Measurements from ENCODE around the gene WDR83.
"Not testable (repeated sequence)": the region's sequence is repeated elsewhere in the genome, so short reads cannot be mapped to it uniquely, and the experiment has no call there.

The WDR83 gene

DNA sequence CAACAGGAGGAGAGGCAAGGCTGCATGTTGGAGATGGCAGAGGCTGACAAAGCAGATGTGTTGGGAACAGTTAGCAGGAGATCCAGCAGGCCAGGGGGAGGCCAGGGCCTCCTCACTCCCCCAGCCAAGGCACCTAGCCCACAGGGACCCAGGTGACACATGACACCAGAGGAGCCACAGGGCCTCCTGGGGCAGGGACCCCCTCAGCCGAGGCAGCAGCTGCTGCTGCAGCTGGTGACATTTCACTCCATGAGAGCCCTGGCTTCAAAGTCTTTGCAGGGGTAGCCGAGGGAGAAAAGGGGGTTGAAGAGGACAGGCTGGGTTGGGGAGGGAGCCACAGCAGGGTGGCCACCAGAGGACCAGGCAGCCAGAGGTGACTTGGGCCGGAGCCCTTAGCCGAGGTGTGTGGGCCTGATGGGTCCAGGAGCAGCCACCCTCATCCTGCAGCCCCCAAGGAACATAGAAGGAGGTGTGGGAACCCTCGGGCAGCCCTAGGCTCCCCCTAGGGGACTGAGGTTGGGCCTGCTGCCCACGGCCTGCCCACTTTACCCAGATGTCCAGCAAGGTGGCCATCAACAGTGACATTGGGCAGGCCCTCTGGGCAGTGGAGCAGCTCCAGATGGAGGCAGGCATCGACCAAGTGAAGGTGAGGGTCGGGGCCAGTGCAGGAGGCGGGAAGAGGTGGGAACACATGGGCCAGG, 21.0 kb downstream of the WDR83 start, which contains the start of gene GNG14:
Gene GNG14, plus strand, starts transcription at position 503 of the 701 bp plus-strand sequence. Its CDS starts 51 bp downstream, at position 554.
- no peak for DNase-seq

DNA sequence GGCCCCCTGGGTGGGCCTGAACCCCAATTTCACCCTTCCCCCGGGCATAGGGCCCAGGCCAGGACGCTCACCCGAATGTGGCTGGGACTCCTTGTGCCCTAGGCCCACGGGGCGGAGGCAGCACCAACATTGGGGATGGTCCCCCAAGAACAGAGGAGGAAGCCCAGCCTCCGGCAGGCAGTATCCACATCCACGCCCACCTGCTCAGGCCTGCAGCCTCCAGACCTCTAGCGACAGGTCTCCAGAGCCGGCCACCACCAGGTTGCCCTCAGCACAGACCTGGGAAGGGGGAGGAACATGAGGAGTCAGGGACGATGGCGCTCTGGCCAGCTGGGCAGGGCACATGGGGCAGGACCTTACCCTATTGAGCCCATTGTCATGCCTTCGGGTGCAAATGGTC, 22.4 kb downstream of the WDR83 start:
- no peak for DNase-seq

DNA sequence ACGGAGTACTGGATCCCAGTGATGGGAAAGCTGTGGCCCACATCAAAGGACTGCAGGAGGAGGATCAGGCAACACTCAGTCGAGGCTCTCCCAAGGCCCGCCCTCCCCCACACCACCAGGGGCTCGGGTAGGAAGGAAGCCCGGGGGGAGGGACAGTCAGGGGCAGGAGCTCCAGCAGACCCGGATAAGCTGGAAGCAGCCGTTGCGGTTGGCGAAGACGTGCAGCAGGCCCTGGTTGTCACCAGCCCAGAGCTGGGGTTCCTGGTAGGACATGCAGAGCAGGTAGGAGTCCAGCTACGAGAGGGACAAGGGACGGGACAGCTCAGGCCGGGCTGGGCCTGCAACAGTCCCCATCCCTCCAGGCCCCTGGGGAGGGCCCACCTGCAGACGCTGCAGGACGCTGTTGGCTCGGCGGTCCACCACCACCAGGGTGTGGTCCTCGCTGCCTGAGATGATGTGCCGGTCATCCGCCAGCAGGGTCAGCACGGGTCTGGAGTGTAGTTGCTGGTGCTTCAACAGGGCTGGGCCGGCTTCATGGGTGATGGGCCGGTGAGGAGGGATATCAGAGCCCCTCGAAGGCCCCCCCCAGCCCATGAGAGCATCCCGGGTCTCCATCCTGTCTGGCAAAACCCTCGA, 23.1 kb downstream of the WDR83 start:
- DNase-seq, result no peak

DNA sequence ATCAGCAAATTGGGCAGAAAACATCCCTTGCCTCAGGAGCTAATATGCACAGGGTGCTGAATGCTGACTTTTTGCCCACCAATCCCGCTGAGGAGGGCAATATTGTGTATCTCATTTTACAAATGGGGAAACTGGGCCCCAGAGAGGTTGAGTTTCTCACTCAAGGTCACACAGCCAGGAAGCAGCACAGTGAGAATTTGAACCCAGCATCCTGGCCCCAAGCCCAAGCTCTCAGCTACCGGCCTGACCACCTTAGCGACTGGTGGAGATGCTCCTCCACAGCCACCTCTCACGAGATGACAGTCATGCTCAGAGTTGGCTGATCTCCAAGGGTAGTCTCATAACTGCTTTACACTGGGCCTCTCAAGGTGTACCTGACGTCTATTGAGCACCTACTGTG, 26.4 kb downstream of the WDR83 start:
- DNase-seq, result no peak

DNA sequence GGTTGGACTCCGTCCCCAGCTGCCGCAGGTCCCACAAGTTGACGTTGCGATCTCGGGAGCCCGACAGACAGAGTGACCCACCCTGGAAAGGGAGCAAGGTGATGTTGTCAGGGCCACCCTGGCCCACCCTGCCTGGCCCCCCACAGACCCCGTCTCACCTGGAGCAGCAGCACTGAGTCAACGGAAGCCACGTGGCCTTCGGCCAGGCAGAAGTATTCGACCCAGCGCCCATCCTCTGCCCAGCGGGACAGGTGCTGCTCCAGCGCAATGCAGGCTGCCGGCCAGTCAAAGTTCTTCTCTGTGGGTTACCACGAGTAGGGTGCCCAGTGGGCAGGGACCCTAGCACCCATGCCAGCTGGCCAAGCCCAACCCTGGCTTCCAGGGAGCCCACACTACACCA, 28.0 kb downstream of the WDR83 start:
- DNase-seq, result no peak

DNA sequence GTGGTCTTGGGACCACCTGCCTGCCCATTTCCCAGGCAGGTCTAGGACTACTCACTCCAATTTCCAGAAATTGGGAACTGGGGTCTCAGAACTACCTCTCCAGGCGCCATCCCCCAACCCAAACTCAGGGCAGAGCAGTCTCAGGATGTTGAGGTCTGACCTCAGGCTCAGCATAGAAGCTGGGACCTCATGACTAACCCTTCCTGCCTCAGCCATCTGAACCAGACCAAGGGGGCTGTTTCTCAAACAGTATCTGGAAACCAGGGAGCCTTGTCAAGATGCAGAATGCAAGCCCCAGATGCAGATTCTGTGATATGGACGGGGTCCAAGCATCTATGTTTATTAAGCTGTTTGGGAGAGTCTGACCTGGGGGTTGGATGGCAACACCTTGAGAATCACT, 28.5 kb downstream of the WDR83 start:
- DNase-seq, result no peak

GRCh38 chr19:12695514-12695913, 28.9 kb downstream of the WDR83 start:
- no peak for DNase-seq

- no peak for DNase-seq
Measured at GRCh38 chr19:12695997-12696365, 29.4 kb downstream of the WDR83 start.

DNA sequence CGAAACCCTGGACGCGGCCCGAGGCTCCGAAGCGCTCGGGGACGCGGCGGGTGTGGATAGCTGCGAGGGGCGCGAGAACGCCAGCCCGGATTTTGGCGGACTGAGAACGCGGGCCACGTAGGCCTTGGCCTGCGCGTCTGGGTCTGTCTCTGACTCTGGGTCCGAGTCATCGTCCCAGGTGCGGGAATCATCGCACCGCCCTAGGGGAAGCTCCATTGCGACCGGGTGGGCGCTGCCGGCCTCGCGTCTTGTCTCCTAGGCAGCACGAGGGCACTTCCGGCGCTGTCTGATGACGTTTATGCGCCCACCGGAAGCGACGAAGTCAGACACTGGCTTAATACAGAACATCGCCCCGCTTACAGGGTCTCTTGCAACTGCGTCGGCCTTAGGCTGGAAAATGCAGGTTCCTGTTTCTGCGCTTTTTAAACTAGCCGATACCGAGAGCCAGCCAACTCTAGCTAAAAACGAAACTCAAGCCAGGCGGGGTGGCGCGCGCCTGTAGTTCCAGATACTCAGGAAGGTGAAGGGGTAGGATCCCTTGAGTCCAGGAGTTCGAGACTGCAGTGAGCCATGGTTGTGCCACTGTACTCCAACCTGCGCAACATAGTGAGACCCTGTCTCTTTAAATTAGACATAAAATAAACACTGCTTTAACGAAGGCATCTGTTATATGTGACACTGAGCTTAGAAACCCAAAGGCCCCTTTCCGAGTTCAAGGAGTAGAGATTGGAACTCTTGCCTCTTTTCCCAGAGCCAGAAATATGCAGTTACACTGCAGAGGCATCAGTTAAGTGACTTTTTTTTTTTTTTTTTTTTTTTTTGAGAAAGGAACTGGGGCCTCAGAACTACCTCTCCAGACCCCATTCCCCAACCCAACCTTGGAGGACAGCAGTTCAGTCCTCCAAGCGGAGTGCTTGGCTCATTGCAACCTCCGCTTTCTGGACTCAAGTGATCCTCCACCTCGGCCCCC, 30.0 kb downstream of the WDR83 start, which contains the start of gene FBXW9:
Gene FBXW9, minus strand, starts transcription at position 266 of the 970 bp plus-strand sequence. Its CDS starts 50 bp downstream, at position 216.
- DNase-seq, result peak; percentile 75

DNA sequence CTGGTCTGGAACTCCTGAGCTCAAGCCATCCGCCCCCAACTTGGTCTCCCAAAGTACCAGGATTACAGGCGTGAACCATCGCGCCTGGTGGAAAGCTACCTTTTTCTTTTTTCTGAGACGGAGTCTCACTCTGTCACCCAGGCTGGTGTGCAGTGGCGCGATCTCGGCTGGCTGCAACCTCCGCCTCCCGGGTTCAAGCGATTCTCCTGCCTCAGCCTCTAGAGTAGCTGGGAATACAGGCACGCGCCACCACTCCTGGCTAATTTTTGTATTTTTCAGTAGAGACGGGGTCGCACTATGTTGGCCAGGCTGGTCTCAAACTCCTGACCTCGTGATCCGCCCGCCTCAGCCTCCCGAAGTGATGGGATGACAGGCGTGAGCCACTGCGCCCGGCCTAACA, 30.8 kb downstream of the WDR83 start:
- not testable (repeated sequence) for DNase-seq

- DNase-seq, result no peak
Measured at GRCh38 chr19:12698138-12698537, 31.5 kb downstream of the WDR83 start.

GRCh38 chr19:12701596-12702282, 35.1 kb downstream of the WDR83 start:
- no peak for DNase-seq

GRCh38 chr19:12703046-12703445, 36.4 kb downstream of the WDR83 start:
- DNase-seq, result no peak

DNA sequence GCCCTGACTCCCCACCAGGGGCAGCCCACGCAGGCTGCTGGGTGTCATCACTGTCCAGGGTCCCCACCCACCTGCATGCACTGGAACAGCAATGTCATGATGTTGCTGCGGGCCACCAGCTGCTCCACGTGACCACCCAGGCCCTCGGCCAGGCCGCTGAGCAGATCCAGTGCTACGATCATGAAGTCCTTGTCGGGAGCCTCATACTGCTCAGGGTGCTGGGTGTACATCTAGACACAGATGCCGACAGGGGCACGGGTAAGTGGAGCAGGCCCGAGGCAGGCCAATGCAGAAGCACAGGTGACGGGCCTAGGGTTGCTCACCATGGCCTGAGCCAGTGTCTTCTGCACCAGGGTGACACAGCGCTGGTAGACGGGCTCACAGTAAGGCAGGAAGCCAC, 38.6 kb downstream of the WDR83 start:
- no peak for DNase-seq

GRCh38 chr19:12705654-12706331, 39.2 kb downstream of the WDR83 start:
- no peak for DNase-seq

GRCh38 chr19:12706332-12706718, 39.7 kb downstream of the WDR83 start:
- no peak for DNase-seq

DNA sequence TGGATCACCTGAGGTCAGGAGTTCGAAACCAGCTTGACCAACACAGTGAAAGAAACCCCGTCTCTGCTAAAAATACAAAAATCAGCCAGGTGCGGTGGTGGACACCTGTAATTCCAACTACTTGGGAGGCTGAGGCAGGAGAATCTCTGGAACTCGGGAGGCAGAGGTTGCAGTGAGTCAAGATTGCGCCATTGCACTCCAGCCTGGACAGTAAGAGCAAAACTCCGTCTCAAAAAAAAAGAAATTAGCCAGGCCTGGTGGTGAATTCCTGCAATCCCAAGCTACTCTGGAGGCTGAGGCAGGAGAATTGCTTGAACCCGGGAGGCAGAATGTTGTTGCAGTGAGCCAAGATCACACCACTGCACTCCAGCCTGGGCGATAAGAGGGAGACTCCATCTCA, 42.0 kb downstream of the WDR83 start:
- DNase-seq, result no peak

GRCh38 chr19:12711187-12711586, 44.6 kb downstream of the WDR83 start:
- no peak for DNase-seq

GRCh38 chr19:12712077-12712476, 45.5 kb downstream of the WDR83 start:
- not testable (repeated sequence) for DNase-seq

- DNase-seq, result not testable (repeated sequence)
Measured at GRCh38 chr19:12713304-12713703, 46.7 kb downstream of the WDR83 start.

DNA sequence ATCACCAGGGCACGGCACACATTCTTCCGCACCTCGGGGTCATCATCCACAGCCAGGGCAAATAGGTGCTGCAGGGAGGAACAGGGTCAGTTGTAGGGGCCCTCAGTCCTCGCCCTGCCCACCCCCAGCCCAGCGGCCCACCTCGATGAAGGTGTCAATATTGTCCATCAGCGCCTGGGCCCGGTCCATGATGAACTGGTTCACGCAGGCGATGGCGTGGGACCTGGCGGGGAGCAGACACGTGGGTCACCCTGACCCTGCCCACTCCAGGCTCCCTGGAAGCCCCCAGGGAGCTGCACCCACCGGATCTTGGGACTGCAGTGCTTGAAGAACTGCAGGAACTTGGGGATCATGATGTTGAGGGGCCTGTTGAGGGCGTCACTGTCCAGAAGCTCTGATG, 48.5 kb downstream of the WDR83 start:
- DNase-seq, result no peak

- no peak for DNase-seq
Measured at GRCh38 chr19:12715929-12716328, 49.3 kb downstream of the WDR83 start.

Measured in NCI-H345 (cell line).